GM18520 (cell line): ENCODE data around the gene STRN.
"Not testable (repeated sequence)": the region's sequence is repeated elsewhere in the genome, so short reads cannot be mapped to it uniquely, and the experiment has no call there.

Experiments
- ATAC-seq: cut with Tn5 transposase; IDR thresholded peaks from one replicate; pipeline ENCODE4 v1.9.1; 2021; ENCODE audit not compliant: unreplicated experiment

The STRN gene

DNA sequence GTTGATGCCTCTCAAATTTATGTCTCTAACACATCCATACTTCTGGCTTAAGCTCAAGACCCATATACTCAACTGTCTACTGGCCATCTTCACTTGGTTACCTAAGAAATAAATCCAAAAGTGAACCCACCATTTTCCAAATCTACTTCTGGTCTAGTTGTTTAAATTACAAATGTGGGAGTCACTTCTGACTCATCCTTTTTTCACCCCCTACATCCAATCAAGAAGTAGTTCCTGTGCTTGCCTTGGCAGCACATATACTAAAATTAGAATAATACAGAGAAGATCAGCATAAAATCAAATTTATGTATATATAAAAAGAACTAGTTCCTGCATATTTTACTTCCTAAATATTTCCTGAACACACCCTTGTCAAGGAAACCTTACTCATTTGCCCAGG, 53.6 kb downstream of the STRN start:
- no peak for ATAC-seq

DNA sequence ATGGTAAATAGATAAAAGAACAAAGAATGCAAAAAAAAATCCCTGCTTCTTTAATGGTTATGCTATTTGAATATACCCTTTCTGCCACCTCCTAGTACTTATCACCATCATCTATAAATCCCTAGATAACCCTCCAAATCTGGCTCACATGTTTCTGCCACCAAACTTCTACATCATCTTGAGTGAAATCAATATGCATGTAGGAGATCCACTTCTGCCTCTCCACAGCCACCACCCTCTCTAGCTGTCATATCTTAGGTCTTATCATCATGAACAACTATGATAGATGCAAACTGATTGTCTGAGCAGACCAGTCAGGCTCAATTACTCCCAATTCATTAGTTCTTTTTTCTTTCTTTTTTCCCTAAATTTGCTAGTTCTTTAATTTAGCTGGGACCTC, 55.3 kb downstream of the STRN start:
- no peak for ATAC-seq

DNA sequence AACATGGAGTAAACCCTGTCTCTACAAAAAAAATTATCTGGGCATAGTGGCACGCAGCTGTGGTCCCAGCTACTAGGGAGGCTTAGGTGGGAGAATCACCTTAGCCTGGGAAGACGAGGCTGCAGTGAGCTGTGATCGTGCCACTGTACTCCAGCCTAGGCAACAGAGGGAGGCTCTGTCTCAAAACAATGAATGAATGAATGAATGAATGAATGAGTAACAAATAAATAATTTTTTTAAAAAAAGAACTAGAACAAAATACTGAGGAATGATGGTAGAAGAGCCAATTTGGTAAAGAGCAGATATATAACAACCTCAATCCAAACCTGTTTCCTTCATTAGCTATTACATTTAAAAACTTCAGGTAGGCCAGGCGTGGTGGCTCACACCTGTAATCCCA, 60.1 kb downstream of the STRN start:
- ATAC-seq: no peak

DNA sequence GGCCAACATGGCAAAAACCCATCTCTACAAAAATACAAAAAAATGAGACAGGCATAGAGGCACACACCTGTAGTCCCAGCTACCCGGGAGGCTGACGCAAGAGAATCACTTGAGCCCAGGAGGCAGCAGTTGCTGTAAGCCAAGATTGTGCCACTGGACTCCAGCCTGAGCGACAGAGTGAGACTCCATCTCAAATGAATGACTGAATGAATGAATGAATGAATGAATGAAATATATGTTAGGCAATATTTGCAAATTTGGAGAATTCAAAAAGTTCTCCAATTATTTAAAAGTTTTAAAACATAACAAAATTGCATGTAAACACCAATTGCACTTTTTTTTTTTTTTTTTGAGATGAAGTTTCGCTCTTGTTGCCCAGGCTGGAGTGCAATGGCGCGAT, 61.7 kb downstream of the STRN start:
- no peak for ATAC-seq

DNA sequence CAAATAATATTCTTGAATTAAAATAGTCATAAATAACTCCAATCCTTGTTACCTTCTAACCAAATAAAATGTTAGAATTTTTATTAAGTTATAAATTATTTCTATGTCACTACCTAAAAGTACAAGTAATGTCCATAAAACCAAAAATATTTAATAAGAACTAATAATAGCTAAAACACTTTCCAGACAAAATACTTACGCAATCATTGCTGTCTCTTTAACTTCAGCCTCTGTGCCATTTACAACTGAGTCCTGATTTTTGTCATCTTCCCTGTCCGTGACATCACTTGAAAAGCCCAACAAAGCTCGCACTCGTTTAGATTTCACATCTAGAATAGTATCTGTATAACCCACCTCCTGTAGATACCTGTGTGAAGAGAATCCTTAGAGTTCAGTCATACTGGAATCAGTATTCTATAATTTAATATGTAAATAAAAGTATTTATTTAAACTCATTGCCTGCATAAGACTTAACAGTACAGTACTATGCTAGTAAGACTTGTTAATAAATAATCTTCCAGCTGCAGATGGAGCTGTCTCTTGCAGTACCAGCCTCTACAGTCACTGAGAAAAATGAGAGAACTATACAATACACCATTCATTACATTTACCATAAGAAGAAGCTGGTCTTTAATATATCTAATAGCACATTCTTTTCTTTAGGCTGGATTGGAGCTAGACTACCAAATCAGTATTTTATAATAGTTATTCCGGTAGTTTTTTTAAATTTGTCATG, 63.8 kb downstream of the STRN start:
- no peak for ATAC-seq

DNA sequence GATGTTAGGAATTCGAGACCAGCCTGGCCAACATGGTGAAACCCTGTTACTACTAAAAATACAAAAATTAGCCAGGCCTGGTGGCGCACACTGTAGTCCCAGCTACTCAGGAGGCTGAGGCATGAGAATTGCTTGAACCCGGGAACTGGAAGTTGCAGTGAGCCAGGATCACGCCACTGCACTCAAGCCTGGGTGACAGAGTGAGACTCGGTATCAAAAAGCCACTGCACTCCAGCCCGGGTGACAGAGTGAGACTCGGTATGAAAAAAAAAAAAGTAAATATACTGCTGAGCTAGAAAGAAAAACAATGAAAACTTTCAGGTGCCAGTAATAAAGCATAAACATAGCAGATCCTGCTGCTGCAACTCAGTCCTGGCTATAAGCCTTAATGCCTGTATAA, 73.5 kb downstream of the STRN start:
- ATAC-seq: no peak

DNA sequence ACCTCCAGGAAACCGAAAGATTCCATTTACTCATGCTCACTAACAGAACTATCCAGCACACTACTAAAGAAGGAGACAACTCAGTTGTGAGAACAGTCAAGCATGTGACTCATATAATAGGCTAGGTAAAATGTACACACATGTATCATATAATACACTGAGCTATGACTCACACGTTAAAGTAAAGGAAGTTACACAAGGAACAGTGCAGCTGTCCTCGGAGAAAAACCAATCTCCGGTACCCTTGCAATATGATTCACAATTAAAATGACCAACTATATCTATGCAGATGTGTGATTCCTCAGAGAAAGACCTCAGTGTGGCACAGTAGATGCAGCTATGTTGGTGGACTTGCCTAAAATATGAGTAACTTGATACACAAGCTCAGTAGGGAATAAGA, 76.5 kb downstream of the STRN start:
- ATAC-seq: no peak

DNA sequence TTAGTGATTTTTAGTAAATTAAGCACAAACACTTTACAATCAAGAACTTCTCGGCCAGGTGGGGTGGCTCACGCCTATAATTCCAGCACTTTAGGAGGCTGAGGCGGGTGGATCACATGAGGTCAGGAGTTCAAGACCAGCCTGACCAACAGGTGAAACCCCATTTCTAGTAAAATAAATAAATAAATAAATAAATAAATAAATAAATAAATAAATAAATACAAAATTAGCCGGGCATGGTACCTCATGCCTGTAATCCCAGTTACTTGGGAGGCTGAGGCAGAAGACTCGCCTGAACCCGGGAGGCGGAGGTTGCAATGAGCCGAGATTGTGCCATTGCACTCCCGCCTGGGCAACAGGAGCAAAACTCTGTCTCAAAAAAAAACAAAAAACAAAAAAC, 79.2 kb downstream of the STRN start:
- not testable (repeated sequence) for ATAC-seq

DNA sequence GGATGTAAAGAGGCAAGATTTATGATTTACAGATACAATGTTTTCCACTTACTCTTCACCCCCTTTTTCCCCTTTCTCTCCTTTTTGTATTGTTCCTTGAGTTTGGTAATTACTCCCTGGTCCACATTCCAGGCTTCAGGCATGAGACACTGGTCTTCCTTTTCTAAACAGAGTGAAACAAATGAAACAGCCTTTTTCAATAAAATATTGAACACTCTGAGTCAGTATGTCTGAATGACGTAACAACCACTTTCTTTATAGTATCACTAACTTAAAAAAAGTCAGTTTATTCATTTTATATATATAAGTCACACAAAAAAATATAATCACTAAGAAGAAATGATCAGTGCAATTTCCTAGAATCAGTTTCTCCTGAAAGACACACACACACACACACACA, 79.7 kb downstream of the STRN start:
- no peak for ATAC-seq

DNA sequence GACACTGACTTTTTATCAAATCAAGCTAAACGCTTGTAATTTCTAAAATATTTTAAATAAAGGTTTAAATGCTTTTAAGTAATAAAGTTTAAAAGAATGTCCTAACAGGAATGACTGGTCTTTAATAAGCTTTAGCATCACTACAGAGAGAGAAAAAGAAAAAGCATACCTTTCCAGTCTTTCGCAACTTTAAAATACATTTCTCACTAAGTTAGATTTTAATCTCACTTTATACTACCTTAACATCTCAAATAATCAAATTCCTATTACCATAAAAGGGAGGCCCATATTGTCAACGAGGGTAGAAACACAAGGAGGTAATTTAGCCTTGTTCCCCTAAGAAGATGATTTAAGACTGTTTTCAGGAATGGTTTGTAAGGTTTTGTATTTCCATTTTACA, 80.7 kb downstream of the STRN start:
- ATAC-seq: no peak

DNA sequence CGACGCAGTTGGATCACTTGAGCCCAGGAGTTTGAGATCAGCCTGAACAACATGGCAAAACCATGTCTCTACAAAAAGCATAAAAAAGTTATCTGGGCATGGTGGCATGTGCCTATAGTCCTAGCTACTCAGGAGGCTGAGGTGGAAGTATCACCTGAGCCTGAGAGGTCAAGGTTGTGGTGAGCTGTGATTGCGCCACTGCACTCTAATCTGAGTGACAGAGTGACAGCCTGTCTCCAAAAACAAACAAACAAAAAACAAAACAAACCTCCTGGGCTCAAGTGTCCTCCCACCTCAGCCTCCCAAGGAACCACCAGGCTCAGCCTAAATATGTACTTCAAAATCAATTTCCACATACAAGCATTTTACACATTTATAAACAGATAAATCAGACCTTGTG, 83.8 kb downstream of the STRN start:
- ATAC-seq: no peak

DNA sequence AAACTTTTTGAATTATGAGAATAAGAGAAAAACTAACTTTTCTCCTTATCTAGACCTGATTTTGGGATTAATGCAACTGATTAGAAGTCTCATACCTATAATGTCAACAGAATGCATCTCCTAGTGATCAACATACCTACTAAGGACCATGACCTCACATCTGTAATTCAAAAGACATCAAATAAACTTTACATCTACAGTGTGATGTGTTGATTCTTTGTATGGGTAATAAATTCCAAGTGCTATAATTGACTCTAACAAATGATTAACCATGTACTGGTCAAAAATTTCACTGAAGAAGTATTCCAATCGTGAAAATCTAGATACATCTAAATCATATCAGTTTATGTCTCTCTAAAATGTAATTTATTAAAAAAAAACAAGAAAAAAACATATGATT, 84.5 kb downstream of the STRN start:
- ATAC-seq: no peak

DNA sequence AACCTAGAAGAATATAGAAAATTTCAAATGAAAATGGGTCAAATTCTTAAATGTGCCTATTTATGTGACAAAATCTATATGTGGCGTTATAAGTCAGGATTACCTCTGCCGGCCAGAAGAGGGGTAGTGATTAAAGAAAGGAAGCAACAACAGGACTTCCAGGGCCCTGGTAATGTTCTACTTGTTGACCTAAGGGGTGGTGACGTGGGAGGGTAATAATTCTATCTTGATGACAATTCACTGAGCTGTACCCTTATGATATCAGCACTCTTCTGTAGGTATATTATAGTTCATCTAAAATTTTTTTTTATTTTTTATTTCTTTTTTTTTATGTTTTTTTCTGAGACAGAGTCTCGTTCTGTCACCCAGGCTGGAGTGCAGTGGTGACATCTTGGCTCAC, 87.9 kb downstream of the STRN start:
- no peak for ATAC-seq

DNA sequence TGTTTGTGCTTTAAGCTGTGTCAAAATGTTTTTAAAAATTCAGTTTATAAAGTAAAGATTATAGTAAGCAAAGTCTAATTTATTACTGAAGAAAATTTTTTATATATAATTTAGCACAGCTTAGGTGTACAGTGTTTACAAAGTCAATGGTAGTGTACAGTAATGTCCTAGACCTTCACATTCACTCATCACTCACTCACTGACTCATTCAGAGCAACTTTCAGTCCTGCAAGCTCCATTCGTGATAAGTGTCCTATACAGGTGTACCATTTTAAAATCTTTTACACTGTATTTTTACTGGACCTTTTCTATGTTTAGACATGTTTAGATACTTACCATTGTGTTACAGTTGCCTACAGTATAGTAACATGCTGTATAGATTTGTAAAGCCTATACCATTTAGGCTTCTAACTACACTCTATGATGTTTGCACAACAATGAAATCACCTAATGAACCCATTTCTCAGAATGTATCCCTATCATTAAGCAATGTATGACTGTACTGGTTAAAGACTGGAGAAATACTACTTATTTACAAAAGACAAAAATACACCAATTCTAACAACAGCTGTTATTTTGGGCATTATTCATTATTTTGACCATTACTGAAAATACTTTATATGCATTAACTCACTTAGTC, 95.1 kb downstream of the STRN start:
- ATAC-seq: no peak

DNA sequence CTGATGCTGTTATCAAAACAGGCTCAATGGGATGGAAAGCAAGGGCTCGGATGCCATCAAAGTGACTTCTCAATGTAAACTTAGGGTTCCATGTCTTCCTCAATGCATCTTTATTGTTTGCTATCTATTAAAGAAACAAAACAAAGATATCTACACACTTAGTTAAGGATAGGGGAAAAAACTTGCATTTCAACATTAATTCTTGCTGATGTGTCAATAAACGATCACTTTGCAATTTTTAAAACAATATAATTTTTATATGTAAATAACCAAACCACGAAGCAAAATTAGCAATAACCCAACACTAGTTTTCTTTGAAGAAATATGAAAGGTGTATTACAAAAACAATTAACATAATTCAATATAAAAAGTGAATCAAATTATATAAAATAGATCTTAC, 96.7 kb downstream of the STRN start:
- ATAC-seq: no peak

DNA sequence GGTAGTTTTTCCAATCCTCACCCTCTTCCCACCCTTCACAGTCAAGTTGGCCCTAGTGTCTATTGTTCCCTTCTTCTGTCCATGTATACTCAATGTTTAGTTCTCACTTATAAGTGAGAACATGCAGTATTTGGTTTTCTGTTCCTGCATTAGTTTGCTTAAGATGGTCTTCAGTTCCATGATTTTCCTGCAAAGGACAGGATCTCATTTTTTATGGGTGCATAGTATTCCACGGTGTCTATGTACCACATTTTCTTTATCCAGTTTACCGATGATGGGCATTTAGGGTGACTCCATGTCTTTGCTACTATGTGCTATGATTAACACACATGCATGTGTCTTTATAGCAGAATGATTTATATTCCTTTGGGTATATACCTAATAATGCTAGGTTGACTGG, 104.4 kb downstream of the STRN start:
- ATAC-seq: no peak

DNA sequence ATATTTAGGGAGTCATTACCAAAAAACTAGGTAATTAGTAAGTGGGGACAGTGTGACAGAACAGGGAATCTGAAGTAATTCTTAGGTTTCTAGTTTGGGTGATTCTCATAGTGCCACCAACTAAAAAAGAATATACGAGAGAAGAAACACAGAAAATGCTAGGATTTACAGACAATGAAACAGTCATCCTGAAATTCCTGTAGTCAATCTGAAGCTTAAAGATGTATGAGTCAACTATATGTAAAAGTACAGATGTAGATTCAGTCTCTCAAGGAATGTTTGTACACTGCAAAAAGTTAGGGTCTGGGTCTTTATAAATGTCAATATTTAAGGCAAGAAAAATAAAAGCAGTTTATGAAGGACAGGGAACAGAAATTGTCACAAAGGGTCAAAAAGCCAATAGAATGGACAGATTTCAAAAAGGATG, 107.0 kb downstream of the STRN start:
- ATAC-seq: no peak

DNA sequence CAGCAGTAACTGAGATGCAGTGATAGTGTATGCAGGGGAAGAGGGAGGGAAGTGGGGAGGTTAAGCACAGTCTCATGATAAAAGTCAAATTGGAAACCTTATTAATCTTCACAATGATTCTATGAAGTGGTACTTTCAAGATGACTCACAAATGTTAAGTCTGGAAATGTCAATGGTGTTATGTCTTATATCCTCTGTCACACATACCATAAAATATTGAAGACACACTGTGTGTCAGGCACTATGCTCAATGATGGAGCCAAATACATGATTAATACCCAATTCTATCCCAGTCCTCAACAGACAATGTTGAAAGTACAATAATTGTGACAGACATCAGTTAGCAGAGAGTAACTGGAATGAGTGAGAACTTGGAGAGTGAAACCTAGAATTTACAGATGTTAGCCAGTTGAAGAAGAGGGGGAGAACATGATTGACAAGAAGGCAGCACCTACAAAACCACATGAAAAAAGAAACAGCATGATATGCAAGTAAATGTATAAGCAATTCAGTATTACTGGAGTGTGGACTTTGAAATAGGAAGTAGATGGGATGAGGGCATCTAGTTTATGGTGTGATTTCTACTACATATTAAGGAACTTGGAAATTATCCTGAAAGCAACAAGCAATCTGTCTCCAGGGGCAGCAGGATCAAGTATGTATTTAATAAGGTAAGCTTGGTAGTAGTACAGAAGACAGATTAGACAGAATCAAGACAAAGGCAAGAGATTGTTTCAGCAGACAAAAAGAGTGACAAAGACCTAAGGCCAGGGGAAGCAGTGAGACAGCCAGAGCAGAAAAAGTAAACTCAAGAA, 107.6 kb downstream of the STRN start:
- peak; percentile 52 for ATAC-seq

DNA sequence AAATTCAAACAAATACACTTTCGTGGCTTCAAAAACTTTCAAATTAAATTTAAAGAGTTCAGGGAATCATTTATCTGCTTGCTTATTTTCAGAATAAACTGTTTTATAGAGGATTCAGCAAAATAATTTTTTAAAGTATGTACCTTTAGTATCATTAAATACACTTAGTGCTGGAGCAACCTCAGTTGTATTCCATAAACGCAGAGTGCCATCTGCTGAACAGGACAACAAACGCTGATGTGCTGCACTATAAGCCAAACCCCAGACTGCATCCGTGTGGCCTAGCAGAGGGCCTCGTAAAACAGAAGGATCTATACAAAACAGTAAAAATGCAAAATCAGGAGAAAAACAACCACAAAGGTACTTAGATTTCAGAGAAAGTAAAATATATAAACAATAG, 108.6 kb downstream of the STRN start:
- no peak for ATAC-seq

DNA sequence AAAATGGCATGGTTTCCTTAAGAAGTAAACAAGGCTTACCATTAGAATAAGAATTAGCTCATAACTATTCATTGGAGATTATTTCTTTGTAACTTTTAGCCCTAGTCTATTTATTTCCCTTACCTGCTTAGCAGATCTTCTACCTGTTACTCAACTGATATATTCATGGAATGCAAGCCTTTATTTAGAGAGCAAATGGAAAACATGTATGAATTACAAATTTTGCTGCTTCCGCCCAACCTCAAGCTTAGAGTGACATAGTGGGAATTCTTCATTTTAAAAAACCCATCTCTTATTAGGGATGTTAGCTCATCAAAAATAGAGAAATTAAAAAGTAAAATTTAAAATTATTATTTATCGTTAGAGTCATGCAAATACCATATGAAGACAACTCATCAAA, 110.9 kb downstream of the STRN start:
- no peak for ATAC-seq

DNA sequence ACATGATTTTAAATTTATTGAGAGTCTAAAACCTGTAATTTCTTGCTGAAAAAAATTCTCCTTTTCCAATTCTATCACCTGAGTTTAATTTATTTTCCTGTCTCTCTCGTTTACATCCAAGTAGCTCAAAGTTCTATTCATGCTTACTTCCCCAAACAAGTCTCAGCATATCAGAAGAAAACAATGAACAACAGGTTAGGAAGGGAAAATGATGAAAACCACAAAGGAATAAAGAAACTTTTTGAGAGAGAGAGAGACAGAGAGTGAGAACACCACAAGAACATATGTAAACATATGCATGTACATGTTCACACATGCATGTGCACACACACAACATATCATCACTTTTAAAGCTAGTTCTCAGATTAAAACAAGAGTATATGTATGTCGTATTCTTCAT, 112.1 kb downstream of the STRN start:
- ATAC-seq: no peak

DNA sequence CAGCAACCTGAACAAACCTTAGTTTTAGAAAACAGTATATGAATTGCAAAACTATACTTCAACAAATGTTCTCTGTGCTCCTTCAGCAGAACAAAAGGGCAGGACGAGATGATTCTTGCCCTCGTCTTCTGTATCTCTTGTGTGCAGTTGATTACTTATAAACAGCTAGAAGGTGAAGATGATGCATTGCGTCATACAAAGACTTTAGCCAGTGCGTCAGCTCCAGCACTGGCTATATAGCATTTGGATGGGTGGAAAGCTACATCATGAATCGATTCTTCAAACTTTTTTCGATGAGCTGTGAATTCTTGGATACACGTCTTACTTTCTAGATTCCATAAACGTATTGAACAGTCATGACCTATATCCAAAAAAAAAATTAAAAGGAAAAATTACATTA, 117.1 kb downstream of the STRN start:
- ATAC-seq: no peak
